NCI-H526 (cell line): ENCODE data around the gene CLDN4.
"Not testable (repeated sequence)": the region's sequence is repeated elsewhere in the genome, so short reads cannot be mapped to it uniquely, and the experiment has no call there.

Source experiments
- DNase-seq, 2 experiments: peaks; one replicate each; lab custom pipeline; 2025; lab: John Stamatoyannopoulos, UW

CLDN4 gene

GRCh38 chr7:73830681-73831583, at the start of gene CLDN4:
TSS of gene CLDN4 (plus strand) at chr7:73830996. CDS start at chr7:73831202, 206 bp downstream.
- DNase-seq, result peak; percentile 86 to 94

GRCh38 chr7:73786588-73786987, 44.2 kb upstream of the CLDN4 start:
- DNase-seq, result no peak

GRCh38 chr7:73787786-73788048, 43.1 kb upstream of the CLDN4 start:
- not testable (repeated sequence) for DNase-seq

GRCh38 chr7:73789051-73789450, 41.7 kb upstream of the CLDN4 start:
- DNase-seq, result no peak

- DNase-seq, result not testable (repeated sequence)
Measured at GRCh38 chr7:73791170-73791690, 39.6 kb upstream of the CLDN4 start.

GRCh38 chr7:73795188-73795587, 35.6 kb upstream of the CLDN4 start:
- not testable (repeated sequence) for DNase-seq

GRCh38 chr7:73796656-73797055, 34.1 kb upstream of the CLDN4 start:
- not testable (repeated sequence) for DNase-seq

- not testable (repeated sequence) for DNase-seq
Measured at GRCh38 chr7:73797176-73797575, 33.6 kb upstream of the CLDN4 start.

- DNase-seq, result no peak
Measured at GRCh38 chr7:73799282-73800141, 31.3 kb upstream of the CLDN4 start.

- DNase-seq, result no peak
Measured at GRCh38 chr7:73801577-73801976, 29.2 kb upstream of the CLDN4 start.

- DNase-seq, result no peak
Measured at GRCh38 chr7:73802459-73802858, 28.3 kb upstream of the CLDN4 start.

GRCh38 chr7:73809467-73809951, 21.3 kb upstream of the CLDN4 start:
- no peak for DNase-seq

- no peak for DNase-seq
Measured at GRCh38 chr7:73810998-73811360, 19.8 kb upstream of the CLDN4 start.

- peak; percentile 21 to 85 for DNase-seq
Measured at GRCh38 chr7:73811760-73812168, 19.0 kb upstream of the CLDN4 start.

GRCh38 chr7:73812996-73813395, 17.8 kb upstream of the CLDN4 start:
- no peak for DNase-seq

- no peak for DNase-seq
Measured at GRCh38 chr7:73815436-73815835, 15.4 kb upstream of the CLDN4 start.

GRCh38 chr7:73817121-73817520, 13.7 kb upstream of the CLDN4 start:
- DNase-seq, result no peak

GRCh38 chr7:73820013-73820412, 10.8 kb upstream of the CLDN4 start:
- no peak for DNase-seq

GRCh38 chr7:73821597-73822285, 9.1 kb upstream of the CLDN4 start:
- DNase-seq, result not testable (repeated sequence)

GRCh38 chr7:73822319-73823173, 8.2 kb upstream of the CLDN4 start:
- DNase-seq, result peak; percentile 65 to 86

GRCh38 chr7:73823257-73823656, 7.5 kb upstream of the CLDN4 start:
- no peak for DNase-seq
